Ovary (tissue), 9 donors: ENCODE measurements around the gene WDR83. TPM values are rescaled to one million over a fixed set of nuclear protein-coding genes. Genes with fewer than 3 reads are reported as not detected.

Source experiments
- DNase-seq, 5 donors: peaks; one replicate each; pipeline ENCODE4 v3.0.0-alpha.2; 2019 to 2020
- H3K27ac ChIP-seq, 2 donors: fragments of 200-600 bp; one replicate each; pipeline versions ENCODE4 v1.5.1 to v1.8.0; 2019 to 2022
- H3K27me3 ChIP-seq: fragments of 200-600 bp; one replicate; pipeline ENCODE4 v1.8.0; 2022
- H3K36me3 ChIP-seq: fragments of 200-600 bp; sonication (generic); one replicate; pipeline ENCODE4 v1.5.1; 2019
- H3K4me1 ChIP-seq: one replicate; pipeline ENCODE4 v1.8.1; 2013; ENCODE audit warnings: mild to moderate bottlenecking, moderate library complexity; ENCODE audit not compliant: insufficient read depth
- H3K4me3 ChIP-seq: fragments of 200-600 bp; sonication (generic); one replicate; pipeline ENCODE4 v1.5.1; 2017
- H3K9me3 ChIP-seq, 2 donors: fragments of 200-600 bp in 1 of 2; sonication (generic) in 1 of 2; one replicate each; pipeline versions ENCODE4 v1.5.1 to v1.8.1; 2013 to 2019; ENCODE audit warnings: mild to moderate bottlenecking in 1 of 2, moderate library complexity in 1 of 2
- EP300 ChIP-seq: sonication (generic); formaldehyde crosslinking; IDR thresholded peaks from one replicate; pipeline ENCODE4 v1.6.1; 2017; ENCODE audit warnings: antibody characterized with exemption
- POLR2A ChIP-seq: fragments of 450-650 bp; IDR thresholded peaks from one replicate; pipeline ENCODE4 v1.6.1; 2017; ENCODE audit warnings: antibody characterized with exemption, mild to moderate bottlenecking, moderate library complexity
- WGBS, 3 donors: extraction: QIAGEN DNeasy Blood & Tissue Kit in 1 of 3; methylation state at CpG; one replicate each; pipeline versions ENCODE4 v1.1.5 to v1.1.7; 2013 to 2017; 5-methylcytosine and 5-hydroxymethylcytosine counted together
- intact Hi-C, 4 donors: fragments of 100-400 bp; cut with DNase I; formaldehyde crosslinking; loops; one replicate each; pipeline versions ENCODE4 v1.11.0 to v1.15.1; 2022 to 2023
- polyA plus RNA-seq, 2 donors: library from polyadenylated mRNA; stranded (reverse); fragments of 200-250 nt in 1 of 2; fragments of 350-450 nt in 1 of 2; fragmentation: Illumina TruSeq in 1 of 2; extraction: RNeasy Lipid Tissue Mini Kit (QIAGEN cat#74804) in 1 of 2; gene quantifications; one replicate each; pipeline ENCODE4 v1.2.3, GENCODE V29; 2013 to 2014
- total RNA-seq, 7 donors: library from RNA; depleted of rRNA in 2 of 7; stranded (reverse); fragments of >200 nt in 2 of 7; fragmentation: NEBNext Ultra II Directional in 3 of 7; extraction: Animal tissue kit (Norgen Biotek cat#: 25700) in 3 of 7; gene quantifications; one replicate each; pipeline versions ENCODE4 v1.1.0 to v1.2.4, GENCODE V29; 2016 to 2023
- TF ChIP-seq, protein P1 (sequence below), 3 donors: fragments of 450-650 bp in 2 of 3; fragments of 200-600 bp in 1 of 3; IDR thresholded peaks; one replicate each; pipeline versions ENCODE4 v1.5.1 to v1.8.0; 2016 to 2022; ENCODE audit warnings: antibody characterized with exemption in 3 of 3, mild to moderate bottlenecking in 1 of 3
- donor health status: DM: no; HTN: no; CAD: no; lungs with moderate emphysema.
- donor health status: DM: no; HTN: no; CAD: no.
- donor health status: Bipolar disorder and iron deficiency.
- donor health status: DM: yes; HTN: yes; CAD: no.
- donor health status: DM: no; HTN: no; CAD: no.
- donor health status: DM: yes; HTN: yes; CAD: no.

The WDR83 gene
- total and polyA plus RNA-seq, 9 donors, result 2.8 to 16.3 (median 11.9) TPM

- DNase-seq, result no peak
- Histone ChIP-seq H3K9me3 (no peaks in the 10 kb centered on the region), H3K27ac (no peak overlapping the region), H3K27me3 (no peaks in the 10 kb centered on the region), H3K4me3 (no peak overlapping the region), H3K36me3 (no peaks in the 10 kb centered on the region), H3K4me1 (no peaks in the 10 kb centered on the region)
- 94 to 95% (median 94%) methylated on average over 21 to 22 of the region's 22 CpGs for WGBS, 3 donors
- intact Hi-C loops, result no loop called here
- TF ChIP-seq, protein P1, sequence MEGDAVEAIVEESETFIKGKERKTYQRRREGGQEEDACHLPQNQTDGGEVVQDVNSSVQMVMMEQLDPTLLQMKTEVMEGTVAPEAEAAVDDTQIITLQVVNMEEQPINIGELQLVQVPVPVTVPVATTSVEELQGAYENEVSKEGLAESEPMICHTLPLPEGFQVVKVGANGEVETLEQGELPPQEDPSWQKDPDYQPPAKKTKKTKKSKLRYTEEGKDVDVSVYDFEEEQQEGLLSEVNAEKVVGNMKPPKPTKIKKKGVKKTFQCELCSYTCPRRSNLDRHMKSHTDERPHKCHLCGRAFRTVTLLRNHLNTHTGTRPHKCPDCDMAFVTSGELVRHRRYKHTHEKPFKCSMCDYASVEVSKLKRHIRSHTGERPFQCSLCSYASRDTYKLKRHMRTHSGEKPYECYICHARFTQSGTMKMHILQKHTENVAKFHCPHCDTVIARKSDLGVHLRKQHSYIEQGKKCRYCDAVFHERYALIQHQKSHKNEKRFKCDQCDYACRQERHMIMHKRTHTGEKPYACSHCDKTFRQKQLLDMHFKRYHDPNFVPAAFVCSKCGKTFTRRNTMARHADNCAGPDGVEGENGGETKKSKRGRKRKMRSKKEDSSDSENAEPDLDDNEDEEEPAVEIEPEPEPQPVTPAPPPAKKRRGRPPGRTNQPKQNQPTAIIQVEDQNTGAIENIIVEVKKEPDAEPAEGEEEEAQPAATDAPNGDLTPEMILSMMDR (IDR thresholded peaks at IDR 0.05), result no peak
- TF ChIP-seq POLR2A, result no peak
- no peak for TF ChIP-seq EP300
Measured at GRCh38 chr19:12657966-12658365, 8.6 kb upstream of the WDR83 start.

DNA sequence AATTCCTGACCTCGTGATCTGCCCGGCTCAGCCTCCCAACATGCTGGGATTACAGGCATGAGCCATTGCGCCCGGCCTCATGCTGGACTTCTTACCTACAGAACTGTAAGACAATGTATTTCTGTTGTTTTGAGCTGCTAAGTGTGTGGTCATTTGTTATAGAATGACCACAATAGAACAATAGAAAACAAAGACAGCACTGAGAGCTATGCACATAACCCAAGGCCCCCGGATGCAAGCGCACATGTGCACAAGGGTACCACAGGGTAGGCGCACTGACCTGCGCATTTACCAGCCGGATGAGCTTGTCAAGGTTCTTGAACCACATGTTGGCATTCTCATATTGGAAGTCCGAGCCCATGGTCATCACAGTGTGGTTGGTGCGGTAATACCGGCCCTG, 5.6 kb upstream of the WDR83 start:
- H3K9me3 ChIP-seq, result no peaks in the 10 kb centered on the region

GRCh38 chr19:12664406-12665280, 2.0 kb upstream of the WDR83 start:
- DNase-seq, result no peak
- Histone ChIP-seq H3K27me3 (no peaks in the 10 kb centered on the region), H3K4me1 (peaks cover 6% of the 10 kb centered on the region), H3K9me3 (no peaks in the 10 kb centered on the region), H3K4me3 (no peak overlapping the region), H3K36me3 (no peaks in the 10 kb centered on the region), H3K27ac (no peak overlapping the region)
- TF ChIP-seq POLR2A (no peak), EP300 (no peak)
- TF ChIP-seq, protein P1 (IDR thresholded peaks at IDR 0.05), result no peak
- WGBS, 3 donors, result 75 to 80% (median 79%) methylated on average over 29 of the region's 29 CpGs
- intact Hi-C loops, result loop anchor here in 1 of 4 donors (10.0 kb wide), 1 partner anchor 100 kb away; no protein-coding TSS in a partner anchor

More for the DNA sequence above, 5.6 kb upstream of the WDR83 start:
- Histone ChIP-seq H3K36me3 (no peaks in the 10 kb centered on the region), H3K27me3 (no peaks in the 10 kb centered on the region), H3K4me3 (no peak overlapping the region), H3K27ac (no peak overlapping the region), H3K4me1 (peaks cover 3% of the 10 kb centered on the region)
- DNase-seq, result no peak
- WGBS, 3 donors, result 92 to 94% (median 94%) methylated on average over 12 of the region's 12 CpGs
- intact Hi-C loops, result loop anchor here in 1 of 4 donors (10.0 kb wide), 1 partner anchor 96 kb away; no protein-coding TSS in a partner anchor
- TF ChIP-seq EP300 (no peak), POLR2A (no peak)
- TF ChIP-seq, protein P1 (IDR thresholded peaks at IDR 0.05), result no peak

GRCh38 chr19:12665281-12665573, 1.4 kb upstream of the WDR83 start:
- intact Hi-C loops, result loop anchor here in 1 of 4 donors (10.0 kb wide), 1 partner anchor 100 kb away; no protein-coding TSS in a partner anchor
- Histone ChIP-seq H3K4me1 (peaks cover 8% of the 10 kb centered on the region), H3K27me3 (no peaks in the 10 kb centered on the region), H3K9me3 (no peaks in the 10 kb centered on the region), H3K4me3 (no peak overlapping the region), H3K27ac (no peak overlapping the region), H3K36me3 (no peaks in the 10 kb centered on the region)
- no peak for DNase-seq
- WGBS, 3 donors, result 87 to 92% (median 89%) methylated on average over 10 of the region's 10 CpGs
- TF ChIP-seq EP300, result no peak
- TF ChIP-seq, protein P1 (IDR thresholded peaks at IDR 0.05), result no peak
- no peak for TF ChIP-seq POLR2A
